Measurements from ENCODE around the gene C11orf16.

DNA sequence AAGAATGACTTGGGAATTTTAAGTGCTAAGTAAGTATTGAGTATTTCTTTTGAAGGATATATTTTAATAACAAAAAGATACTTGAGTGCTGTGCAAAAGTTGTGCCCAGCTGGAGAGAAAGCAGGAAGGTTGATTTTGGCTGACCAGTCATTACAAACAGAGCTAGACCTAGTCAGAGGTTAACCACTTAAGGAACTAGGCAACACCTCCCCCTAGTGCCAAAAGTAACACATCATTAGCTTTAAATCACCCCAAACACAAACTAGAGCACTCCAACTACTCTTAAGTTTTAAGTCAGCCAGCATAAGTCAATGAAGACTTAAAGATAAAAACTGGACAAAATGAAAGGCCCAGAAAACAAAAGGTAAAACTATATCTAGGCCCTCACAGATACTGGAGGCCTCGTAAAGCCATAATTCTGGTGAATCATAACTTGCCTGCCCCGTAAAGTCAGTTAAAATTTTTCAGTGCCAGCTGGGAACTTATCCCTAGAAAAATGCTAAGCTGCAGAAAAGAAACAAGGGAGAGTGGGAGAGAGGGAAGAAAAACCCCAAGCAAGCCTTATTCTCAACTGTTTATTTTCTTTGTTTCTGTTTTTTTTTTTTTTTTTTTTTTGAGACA lies 26.9 kb upstream of the C11orf16 start:
- TF ChIP-seq, protein P1, sequence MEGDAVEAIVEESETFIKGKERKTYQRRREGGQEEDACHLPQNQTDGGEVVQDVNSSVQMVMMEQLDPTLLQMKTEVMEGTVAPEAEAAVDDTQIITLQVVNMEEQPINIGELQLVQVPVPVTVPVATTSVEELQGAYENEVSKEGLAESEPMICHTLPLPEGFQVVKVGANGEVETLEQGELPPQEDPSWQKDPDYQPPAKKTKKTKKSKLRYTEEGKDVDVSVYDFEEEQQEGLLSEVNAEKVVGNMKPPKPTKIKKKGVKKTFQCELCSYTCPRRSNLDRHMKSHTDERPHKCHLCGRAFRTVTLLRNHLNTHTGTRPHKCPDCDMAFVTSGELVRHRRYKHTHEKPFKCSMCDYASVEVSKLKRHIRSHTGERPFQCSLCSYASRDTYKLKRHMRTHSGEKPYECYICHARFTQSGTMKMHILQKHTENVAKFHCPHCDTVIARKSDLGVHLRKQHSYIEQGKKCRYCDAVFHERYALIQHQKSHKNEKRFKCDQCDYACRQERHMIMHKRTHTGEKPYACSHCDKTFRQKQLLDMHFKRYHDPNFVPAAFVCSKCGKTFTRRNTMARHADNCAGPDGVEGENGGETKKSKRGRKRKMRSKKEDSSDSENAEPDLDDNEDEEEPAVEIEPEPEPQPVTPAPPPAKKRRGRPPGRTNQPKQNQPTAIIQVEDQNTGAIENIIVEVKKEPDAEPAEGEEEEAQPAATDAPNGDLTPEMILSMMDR (IDR thresholded peaks at IDR 0.05 in 4 of 5, conservative IDR thresholded peaks at IDR 0.05 in 1 of 5): peak; percentile 16 to 51 (median 38)
- TF ChIP-seq POLR2A (IDR thresholded peaks at IDR 0.05): no peak
